ENCODE data around the gene CUL1.

CUL1 gene

GRCh38 chr7:148772297-148773089 lies 73.8 kb downstream of the CUL1 start:
- no peak for DNase-seq

GRCh38 chr7:148773334-148773733 lies 74.6 kb downstream of the CUL1 start:
- no peak for DNase-seq

- DNase-seq: no peak
These were observed 75.8 kb downstream of the CUL1 start for GRCh38 chr7:148774471-148774870.

GRCh38 chr7:148782757-148783456 lies 84.2 kb downstream of the CUL1 start:
- DNase-seq: no peak

- DNase-seq: no peak
These were observed 85.3 kb downstream of the CUL1 start for GRCh38 chr7:148783801-148784527.

- no peak for DNase-seq
These were observed 89.0 kb downstream of the CUL1 start for GRCh38 chr7:148787571-148788295.

- DNase-seq: no peak
These were observed 90.5 kb downstream of the CUL1 start for GRCh38 chr7:148789220-148789619.

- DNase-seq: no peak
These were observed 91.5 kb downstream of the CUL1 start for GRCh38 chr7:148790131-148790726.

- DNase-seq: no peak
These were observed 92.1 kb downstream of the CUL1 start for GRCh38 chr7:148790850-148791249.

- no peak for DNase-seq
These were observed 92.8 kb downstream of the CUL1 start for GRCh38 chr7:148791546-148791945.

- no peak for DNase-seq
These were observed 94.9 kb downstream of the CUL1 start for GRCh38 chr7:148793590-148793989.

- DNase-seq: no peak
These were observed 95.8 kb downstream of the CUL1 start for GRCh38 chr7:148794476-148794875.

GRCh38 chr7:148796841-148797240 lies 98.1 kb downstream of the CUL1 start:
- no peak for DNase-seq

- DNase-seq: no peak
These were observed 101.3 kb downstream of the CUL1 start for GRCh38 chr7:148799893-148800555.

- DNase-seq: no peak
These were observed 102.0 kb downstream of the CUL1 start for GRCh38 chr7:148800677-148801076.

- no peak for DNase-seq
These were observed 103.4 kb downstream of the CUL1 start for GRCh38 chr7:148802101-148802493.

GRCh38 chr7:148803094-148803493 lies 104.4 kb downstream of the CUL1 start:
- no peak for DNase-seq

GRCh38 chr7:148804343-148805235 lies 105.9 kb downstream of the CUL1 start:
- DNase-seq: no peak

- no peak for DNase-seq
These were observed 107.5 kb downstream of the CUL1 start for GRCh38 chr7:148806187-148806586.

- DNase-seq: no peak
These were observed 108.7 kb downstream of the CUL1 start for GRCh38 chr7:148807436-148807835.

- DNase-seq: no peak
These were observed 111.2 kb downstream of the CUL1 start for GRCh38 chr7:148809856-148810255.

Data from activated naive CD4-positive, alpha-beta T cell (primary cell).